HG02642 (cell line): ENCODE measurements around the gene DPH2.

Experiments
- ATAC-seq: cut with Tn5 transposase; IDR thresholded peaks from one replicate; pipeline ENCODE4 v1.9.1; 2021; ENCODE audit warnings: mild to moderate bottlenecking; ENCODE audit not compliant: unreplicated experiment, poor library complexity

DPH2 gene

DNA sequence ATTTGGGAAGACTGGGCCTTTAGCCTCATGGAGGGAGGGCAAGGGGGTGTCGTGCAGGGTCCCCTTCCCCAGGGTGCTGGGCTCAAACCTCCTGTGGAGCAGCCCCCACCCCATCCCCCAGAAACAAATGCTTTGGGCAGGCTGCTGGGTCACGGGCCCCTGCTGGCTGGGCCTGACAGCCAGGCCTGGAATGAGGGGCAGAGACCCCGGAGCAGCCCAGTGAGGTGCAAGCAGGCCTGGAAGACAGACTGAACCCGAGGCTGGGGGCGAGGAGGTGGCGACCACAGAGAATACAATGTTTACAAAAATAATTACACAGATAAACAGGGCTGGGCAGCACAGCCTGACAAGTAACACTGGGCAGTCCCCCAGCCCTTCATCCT, 26.9 kb downstream of the DPH2 start:
- no peak for ATAC-seq

DNA sequence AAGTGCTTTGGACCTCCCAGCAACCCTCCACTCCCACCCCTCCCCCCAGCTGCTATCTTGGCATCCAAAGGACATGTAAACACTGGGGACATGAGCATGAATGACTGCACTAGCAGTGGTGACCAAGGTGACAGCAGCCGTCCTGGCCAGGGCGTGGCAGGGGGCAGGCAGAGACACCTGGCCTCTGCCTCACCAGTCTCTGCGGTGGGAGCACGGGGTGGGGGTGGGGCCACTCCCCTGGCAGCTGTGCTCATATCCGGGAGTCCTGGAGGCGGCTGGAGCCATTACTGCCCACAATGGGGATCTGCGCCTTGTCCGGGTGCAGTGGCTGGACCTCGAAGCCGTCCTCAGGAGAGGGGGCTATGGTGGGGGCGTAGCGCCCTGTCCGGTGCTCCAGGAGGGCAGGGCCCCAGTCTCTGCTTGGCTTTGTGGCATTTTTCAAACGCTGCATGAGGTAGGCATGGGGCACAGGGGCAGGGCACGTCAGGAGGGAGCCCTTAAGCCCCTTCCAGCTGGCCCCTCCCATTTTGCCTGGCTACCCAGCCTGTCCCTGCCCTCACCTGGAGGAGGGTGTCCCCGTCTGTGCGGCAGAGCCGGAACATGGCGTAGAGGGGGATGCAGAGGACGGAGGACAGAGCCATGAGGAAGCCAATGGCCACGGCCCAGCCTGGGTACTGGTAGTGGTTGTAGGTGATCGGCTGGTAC, 27.6 kb downstream of the DPH2 start:
- no peak for ATAC-seq

- ATAC-seq, result no peak
These were observed 28.2 kb downstream of the DPH2 start for GRCh38 chr1:43998000-43998378.

- no peak for ATAC-seq
These were observed 29.6 kb downstream of the DPH2 start for GRCh38 chr1:43999455-43999854.

DNA sequence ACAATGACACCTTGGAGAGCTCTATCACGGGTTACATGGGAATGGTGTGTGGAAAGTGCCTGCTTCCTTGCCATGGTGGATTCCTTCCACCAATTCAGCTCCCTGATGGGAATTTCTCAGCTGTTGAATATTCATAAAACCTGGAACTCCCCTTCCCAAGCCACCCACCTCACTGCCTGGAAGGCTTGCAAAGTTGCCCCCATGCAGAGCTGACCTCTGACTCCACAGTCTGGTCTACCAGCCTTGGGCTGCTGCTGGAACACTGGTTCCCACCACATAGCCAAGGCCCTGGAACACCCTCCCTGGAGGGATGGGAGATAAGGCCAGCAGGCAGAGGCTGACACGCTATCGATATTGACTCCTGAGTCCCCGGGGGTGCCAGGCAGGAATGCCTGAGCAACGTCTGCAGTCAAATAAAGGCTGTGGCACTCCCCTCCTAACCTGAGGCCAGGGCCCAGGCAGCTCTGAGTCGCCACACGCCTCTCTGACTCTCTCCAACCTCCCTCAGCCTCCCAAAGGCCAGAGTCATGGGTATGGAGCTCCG, 30.4 kb downstream of the DPH2 start:
- no peak for ATAC-seq

DNA sequence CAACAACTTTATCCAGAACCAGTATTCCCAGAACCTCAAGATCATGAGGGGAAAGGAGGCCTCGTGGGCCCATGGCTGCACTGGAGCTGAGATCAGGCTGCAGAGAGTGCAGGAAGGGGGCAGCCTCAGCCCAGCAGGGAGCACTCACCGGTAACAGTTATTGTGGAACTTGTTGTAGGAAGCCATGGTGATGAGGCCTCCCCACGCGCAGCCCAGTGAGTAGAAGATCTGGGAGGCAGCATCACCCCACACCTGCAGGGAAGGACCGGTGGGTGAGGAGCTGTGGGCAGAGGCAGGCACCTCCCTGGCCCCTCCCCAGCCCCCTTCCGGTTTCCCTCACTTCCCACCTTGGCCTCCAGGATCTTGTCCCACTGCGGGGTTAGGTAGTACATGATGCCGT, 32.4 kb downstream of the DPH2 start:
- ATAC-seq, result no peak

DNA sequence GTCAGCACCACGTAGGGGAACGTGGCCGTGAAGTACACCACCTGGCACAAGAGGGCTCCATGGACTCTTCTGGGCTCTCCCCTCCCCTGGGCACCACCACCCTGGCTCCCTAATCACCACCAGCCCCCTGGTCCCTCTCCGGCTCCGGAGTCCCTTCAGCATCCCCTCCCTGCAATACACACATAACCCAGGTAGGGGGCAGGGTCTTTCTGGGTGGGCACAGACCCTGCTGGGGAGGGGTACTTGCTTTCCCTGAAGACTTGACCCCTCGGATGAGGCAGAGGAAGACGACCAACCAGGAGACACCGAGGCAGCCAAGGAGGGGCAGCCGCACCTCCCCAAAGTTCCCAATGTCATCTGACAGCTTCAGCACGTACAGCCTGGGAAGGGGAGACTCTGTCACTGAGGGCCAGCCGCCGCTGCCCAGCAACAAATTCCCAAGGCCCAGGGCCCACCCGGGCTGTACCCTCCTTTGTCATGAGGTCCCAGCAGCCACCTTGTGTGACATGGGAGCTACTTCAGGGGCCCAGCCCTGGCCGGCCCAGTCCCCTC, 32.9 kb downstream of the DPH2 start:
- ATAC-seq, result no peak

- no peak for ATAC-seq
These were observed 38.4 kb downstream of the DPH2 start for GRCh38 chr1:44008259-44008658.

DNA sequence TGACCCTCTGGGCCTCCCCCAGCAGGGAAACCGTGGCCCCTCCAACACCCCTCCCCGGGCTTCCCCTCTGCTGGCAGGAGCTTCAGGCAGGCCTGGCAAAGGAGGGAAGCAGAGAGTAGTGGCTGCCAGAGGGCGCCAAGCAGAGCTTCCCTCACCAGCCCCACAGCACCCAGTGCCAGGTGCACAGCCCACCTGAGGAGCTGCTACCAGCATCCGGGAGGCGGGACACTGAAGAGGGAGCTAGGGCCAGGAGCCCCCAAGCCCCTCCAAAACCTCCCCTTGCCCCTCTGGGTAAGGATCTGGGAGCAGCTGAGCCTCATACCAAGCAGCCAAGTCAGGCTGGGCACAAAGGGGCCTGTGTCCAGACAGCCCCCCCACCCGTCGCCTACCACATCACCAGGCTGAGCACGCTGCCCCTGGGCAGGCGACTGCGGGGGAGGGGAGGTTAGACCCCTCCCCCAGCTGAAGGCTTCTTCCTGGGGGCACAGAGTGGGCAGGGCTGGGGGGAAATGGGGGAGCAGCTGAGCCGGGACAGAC, 41.2 kb downstream of the DPH2 start:
- no peak for ATAC-seq

DNA sequence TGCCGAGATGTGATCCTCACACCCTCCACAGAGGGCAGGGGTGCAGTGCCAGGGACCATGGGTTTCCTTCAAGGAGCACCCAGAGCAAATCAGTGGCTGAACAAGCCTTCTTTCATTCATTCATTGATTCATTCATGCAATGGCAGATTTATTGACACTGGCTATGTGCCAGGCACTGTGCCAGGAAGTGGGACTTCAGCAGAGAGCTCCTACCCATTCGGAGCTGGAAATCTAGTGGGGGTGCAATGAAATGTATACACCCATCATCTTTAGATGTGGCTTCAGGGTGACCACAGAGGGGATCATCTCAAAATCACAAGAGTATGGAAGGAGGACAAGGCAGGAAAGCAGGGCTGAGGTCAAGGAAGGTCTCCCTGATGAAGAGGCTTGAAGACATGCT, 42.6 kb downstream of the DPH2 start:
- no peak for ATAC-seq

GRCh38 chr1:44012941-44013609, 43.3 kb downstream of the DPH2 start:
- no peak for ATAC-seq

DNA sequence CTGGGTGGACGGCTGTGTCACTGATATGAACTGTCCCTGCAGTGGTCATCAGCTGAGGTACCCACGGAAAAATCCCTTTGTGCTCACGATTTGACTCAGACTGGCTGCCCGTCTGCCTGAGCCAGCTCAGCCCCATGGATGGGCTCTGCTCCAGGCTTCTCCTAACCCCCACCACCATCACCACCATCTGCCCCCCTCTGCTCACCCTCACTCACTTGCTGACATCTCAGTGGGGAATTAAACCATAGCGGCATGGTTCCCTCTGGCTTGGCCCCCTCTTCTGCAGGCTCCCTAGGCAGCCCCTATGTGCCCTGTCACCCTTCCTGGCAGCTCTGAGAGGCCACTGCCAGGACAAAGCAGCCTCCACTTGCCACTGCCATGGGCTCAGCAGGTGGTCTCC, 44.1 kb downstream of the DPH2 start:
- no peak for ATAC-seq

GRCh38 chr1:44014365-44015104, 44.7 kb downstream of the DPH2 start:
- ATAC-seq, result no peak

GRCh38 chr1:44015206-44015605, 45.4 kb downstream of the DPH2 start:
- no peak for ATAC-seq

- ATAC-seq, result no peak
These were observed 46.5 kb downstream of the DPH2 start for GRCh38 chr1:44016041-44016889.

- ATAC-seq, result no peak
These were observed 47.1 kb downstream of the DPH2 start for GRCh38 chr1:44016890-44017400.

DNA sequence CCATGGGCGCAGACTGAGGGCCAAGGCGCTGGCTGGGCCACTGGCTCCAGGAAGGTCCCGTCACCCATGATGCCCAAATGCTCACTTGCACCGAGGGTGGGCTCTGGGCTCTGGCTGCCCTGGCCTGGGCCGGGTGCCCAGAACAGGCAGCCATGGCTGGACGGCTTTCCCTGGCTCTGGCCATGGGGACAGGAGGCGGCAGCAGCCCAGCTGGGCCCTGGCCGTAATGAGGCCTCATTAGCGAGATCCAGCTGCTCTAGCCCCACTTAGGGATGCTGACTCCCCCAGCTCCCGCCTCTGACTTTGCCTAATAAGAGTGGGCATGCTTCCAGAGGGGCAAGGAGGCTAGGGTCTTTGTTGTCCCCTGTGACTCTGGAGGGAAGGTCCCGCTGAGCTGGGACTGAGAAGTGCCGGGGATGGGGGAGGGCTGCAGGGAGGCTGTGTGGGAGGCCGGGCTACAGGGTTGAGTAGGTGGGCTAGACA, 49.7 kb downstream of the DPH2 start:
- no peak for ATAC-seq

DNA sequence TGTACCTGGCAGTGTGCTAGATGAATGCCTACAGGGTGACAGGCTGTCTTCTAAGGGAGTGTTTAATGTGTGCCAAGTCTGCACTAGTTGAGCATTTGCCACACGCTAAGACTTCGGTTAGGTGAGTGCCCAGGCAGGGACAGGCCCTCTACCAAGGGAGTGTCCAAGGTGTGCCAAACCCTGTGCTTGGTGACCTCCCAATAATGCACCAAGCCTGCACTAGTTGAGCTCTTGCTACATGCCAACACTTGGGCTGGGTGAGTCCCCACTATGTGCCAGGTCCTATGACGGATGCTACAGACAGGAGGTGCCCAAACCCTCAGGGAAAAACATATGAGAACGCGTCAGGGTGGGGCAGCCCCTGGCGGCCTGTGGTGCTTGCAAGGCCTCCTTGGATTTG, 50.7 kb downstream of the DPH2 start:
- ATAC-seq, result no peak

- no peak for ATAC-seq
These were observed 51.3 kb downstream of the DPH2 start for GRCh38 chr1:44021156-44021555.
